ENCODE measurements around the gene FADS2. TPM values are rescaled to one million over a fixed set of nuclear protein-coding genes. Genes with fewer than 3 reads are reported as not detected.

The FADS2 gene
- total and polyA plus RNA-seq, 2 donors: 11.2 to 39.5 TPM

DNA sequence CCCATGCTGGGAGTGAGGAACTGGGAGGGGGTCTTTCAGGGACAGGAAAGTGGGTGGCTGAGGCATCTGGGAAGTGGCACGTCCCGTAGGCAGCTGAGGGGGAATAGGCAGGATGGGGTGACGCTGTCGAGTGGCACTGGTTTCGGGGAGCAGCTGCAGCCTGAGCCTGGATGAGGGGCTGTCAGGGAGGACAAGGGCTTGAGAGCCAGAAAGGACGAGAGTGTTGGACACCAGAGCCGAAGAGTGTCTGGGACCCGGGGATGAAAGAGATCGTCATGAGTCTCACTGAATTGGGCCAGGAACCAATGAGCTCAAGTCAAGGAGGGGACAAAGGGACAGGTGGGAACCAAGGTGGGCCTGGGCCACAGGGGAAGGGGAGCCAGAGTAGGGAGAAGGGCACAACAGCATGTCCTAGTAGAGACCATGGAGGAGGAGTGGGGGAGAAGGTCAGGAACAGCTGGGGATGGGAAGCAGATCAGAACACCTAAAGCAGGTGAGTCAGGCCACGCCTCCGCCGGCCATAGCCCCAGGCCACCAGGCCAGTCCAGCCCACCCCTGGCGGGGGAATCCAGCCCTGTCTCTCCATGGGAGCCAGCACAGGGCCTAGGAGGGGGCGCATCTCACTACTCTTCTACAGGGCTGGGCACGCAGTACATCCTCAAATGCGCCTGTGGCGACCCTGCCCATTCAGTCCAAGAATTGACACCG is 85.0 kb downstream of the FADS2 start:
- DNase-seq (ENCODE audit: low read depth in 6 of 9, low spot score in 9 of 9): no peak
- Histone ChIP-seq H3K9me3 (ENCODE audit: control insufficient read depth in 2 of 2, insufficient read depth in 1 of 2, low read length in 1 of 2) (no peaks in the 10 kb centered on the region), H3K36me3 (ENCODE audit: control insufficient read depth in 2 of 2, insufficient read depth in 2 of 2, low read length in 1 of 2) (no peaks in the 10 kb centered on the region), H3K27me3 (ENCODE audit: control insufficient read depth in 2 of 2, insufficient read depth in 1 of 2, low read length in 1 of 2) (peaks cover 29 to 49% of the 10 kb centered on the region in 2 donors), H3K27ac (ENCODE audit: low read depth in 1 of 2, low read length in 1 of 2) (no peak overlapping the region), H3K4me1 (ENCODE audit: control insufficient read depth in 2 of 2, insufficient read depth in 2 of 2, low read length in 2 of 2) (peaks cover 0 to 13% of the 10 kb centered on the region in 2 donors), H3K4me3 (ENCODE audit: low read length in 2 of 2) (no peak overlapping the region)
- 96% methylated on average over 18 of the region's 18 CpGs for WGBS

DNA sequence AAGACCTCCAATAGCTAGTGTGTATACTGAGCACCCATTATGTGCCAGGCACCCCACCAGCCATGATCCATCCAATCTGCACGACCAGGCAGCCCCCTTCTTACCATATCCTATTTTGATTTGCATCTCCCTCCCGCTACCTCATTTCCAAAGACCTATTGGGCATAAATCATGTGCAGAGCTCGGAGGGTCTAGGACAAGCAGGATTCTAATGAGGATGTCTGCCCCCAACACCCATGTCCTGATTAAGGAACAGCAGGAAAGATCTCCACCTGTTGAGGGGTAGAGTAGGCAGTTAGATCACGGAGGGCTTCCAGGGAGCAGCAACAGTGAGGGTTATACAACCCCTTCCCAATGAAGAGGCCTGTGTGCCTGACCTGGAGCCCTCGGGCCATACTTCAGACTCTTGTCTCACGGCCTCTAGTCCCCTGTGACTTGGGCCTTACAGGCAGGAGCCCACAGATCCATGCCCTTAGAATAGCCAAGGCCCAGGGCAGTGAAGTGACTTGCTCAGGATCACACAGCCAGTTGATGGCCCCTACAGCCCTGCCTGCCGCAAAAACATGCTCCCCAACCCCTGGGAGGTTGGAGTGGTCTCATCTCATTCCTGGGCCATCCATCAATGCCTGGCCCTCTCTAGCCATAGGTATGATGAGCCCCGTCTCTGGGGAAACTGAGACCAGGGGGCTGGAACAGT is 85.7 kb downstream of the FADS2 start:
- H3K27ac ChIP-seq (ENCODE audit: low read depth in 1 of 2, low read length in 1 of 2): no peak overlapping the region
- peaks cover 0 to 10% of the 10 kb centered on the region in 2 donors for H3K4me1 ChIP-seq (ENCODE audit: control insufficient read depth in 2 of 2, insufficient read depth in 2 of 2, low read length in 2 of 2)
- H3K27me3 ChIP-seq (ENCODE audit: control insufficient read depth in 2 of 2, insufficient read depth in 1 of 2, low read length in 1 of 2): peaks cover 34 to 56% of the 10 kb centered on the region in 2 donors
- H3K4me3 ChIP-seq (ENCODE audit: low read length in 2 of 2): no peak overlapping the region
- no peaks in the 10 kb centered on the region for H3K36me3 ChIP-seq (ENCODE audit: control insufficient read depth in 2 of 2, insufficient read depth in 2 of 2, low read length in 1 of 2)
- no peak for DNase-seq (ENCODE audit: low read depth in 6 of 9, low spot score in 9 of 9)
- H3K9me3 ChIP-seq (ENCODE audit: control insufficient read depth in 2 of 2, insufficient read depth in 1 of 2, low read length in 1 of 2): no peaks in the 10 kb centered on the region
- 92% methylated on average over 8 of the region's 8 CpGs for WGBS

DNA sequence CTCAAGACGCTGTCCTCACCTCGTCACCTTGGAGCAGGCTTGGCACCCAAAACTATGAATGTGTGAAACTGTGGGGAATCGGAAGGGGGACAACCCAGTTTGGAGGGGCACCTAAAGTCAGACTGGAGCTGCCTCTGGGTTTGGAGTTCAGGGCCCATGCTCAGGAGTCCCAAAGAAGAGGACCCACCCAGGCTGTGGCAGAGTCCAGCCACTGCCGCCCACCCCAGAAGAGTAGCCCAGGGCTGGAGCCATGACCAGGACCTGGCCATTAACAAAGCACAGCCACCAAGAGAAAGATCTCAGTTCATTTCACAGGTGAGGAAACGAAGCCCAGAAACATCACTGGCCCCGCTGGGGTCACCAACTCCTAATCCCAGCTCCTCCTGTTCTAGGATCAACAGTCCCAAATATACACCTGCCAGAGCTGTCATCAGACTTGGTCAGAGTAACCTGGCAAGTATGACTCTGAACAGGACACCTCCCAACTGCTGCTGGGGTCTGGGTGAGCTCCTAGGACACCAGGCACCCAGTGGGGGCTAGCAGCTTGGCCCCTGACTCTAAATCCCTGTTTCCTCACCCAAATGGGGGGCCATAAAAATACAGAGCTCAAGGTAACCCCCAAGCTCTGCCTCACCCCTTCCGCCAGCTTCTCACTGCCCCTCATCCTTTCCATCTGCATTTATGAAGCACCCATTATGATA is 86.5 kb downstream of the FADS2 start:
- Histone ChIP-seq H3K4me1 (ENCODE audit: control insufficient read depth in 2 of 2, insufficient read depth in 2 of 2, low read length in 2 of 2) (peaks cover 0 to 4% of the 10 kb centered on the region in 2 donors), H3K9me3 (ENCODE audit: control insufficient read depth in 2 of 2, insufficient read depth in 1 of 2, low read length in 1 of 2) (no peaks in the 10 kb centered on the region), H3K27ac (ENCODE audit: low read depth in 1 of 2, low read length in 1 of 2) (no peak overlapping the region), H3K36me3 (ENCODE audit: control insufficient read depth in 2 of 2, insufficient read depth in 2 of 2, low read length in 1 of 2) (no peaks in the 10 kb centered on the region), H3K27me3 (ENCODE audit: control insufficient read depth in 2 of 2, insufficient read depth in 1 of 2, low read length in 1 of 2) (peaks cover 39 to 63% of the 10 kb centered on the region in 2 donors), H3K4me3 (ENCODE audit: low read length in 2 of 2) (no peak overlapping the region)
- WGBS: 97% methylated on average over 7 of the region's 7 CpGs
- DNase-seq (ENCODE audit: low read depth in 6 of 9, low spot score in 9 of 9): no peak

DNA sequence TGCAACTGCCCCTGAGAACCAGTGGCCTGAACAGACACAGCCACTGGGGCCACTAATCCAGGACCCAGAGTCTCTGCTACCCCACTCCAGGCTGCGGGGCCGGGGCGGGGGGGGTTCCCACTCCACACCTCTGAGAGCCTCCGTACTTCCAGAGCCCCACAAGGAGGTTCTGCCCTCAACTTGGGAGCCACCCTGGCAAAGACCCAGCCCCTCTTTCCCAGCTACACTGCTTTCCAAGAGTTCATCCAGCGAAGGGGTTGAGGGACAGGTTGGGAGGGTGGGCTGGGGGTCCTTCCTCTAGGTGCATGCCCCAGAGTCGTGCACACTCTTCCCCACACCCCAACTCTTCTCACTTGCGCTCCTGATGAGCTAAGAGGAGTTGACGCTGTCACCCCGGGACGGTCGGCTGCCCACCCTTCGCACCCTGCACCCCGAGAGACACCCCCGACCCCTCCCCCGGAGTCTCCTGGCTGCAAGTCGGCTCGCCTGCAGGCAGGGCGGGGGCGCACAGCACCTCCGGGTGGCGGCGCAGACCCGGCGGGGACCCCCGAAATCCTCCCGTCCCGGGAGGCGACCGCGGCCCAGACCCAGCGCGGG is 88.7 kb downstream of the FADS2 start:
- Histone ChIP-seq H3K4me3 (ENCODE audit: low read length in 2 of 2) (peak overlapping the region; percentile 20 to 45), H3K4me1 (ENCODE audit: control insufficient read depth in 2 of 2, insufficient read depth in 2 of 2, low read length in 2 of 2) (no peaks in the 10 kb centered on the region), H3K36me3 (ENCODE audit: control insufficient read depth in 2 of 2, insufficient read depth in 2 of 2, low read length in 1 of 2) (no peaks in the 10 kb centered on the region), H3K27ac (ENCODE audit: low read depth in 1 of 2, low read length in 1 of 2) (no peak overlapping the region), H3K9me3 (ENCODE audit: control insufficient read depth in 2 of 2, insufficient read depth in 1 of 2, low read length in 1 of 2) (no peaks in the 10 kb centered on the region), H3K27me3 (ENCODE audit: control insufficient read depth in 2 of 2, insufficient read depth in 1 of 2, low read length in 1 of 2) (peaks cover 41 to 79% of the 10 kb centered on the region in 2 donors)
- no peak for DNase-seq (ENCODE audit: low read depth in 6 of 9, low spot score in 9 of 9)
- 8% methylated on average over 32 of the region's 32 CpGs for WGBS

Other genes starting within 250 kb of the FADS2 start
- 0.14 TPM for gene SYT7, start 247.2 kb upstream of the FADS2 start, total RNA-seq
- 1.3 TPM for gene SYT7, start 247.2 kb upstream of the FADS2 start, polyA plus RNA-seq
- 0.14 TPM for gene DAGLA, start 147.9 kb upstream of the FADS2 start, total RNA-seq
- 0.43 TPM for gene DAGLA, start 147.9 kb upstream of the FADS2 start, polyA plus RNA-seq
- gene MYRF, start 75.7 kb upstream of the FADS2 start, total RNA-seq: 0.09 TPM
- 0.62 TPM for gene MYRF, start 75.7 kb upstream of the FADS2 start, polyA plus RNA-seq
- gene TMEM258, start 35.7 kb upstream of the FADS2 start, total RNA-seq: 161 TPM
- 148 TPM for gene TMEM258, start 35.7 kb upstream of the FADS2 start, polyA plus RNA-seq
- gene FEN1, start 35.4 kb upstream of the FADS2 start, total RNA-seq: 84.1 TPM
- 10.0 TPM for gene FEN1, start 35.4 kb upstream of the FADS2 start, polyA plus RNA-seq
- gene FADS1, start 11.3 kb upstream of the FADS2 start, total RNA-seq: 12.9 TPM
- 4.4 TPM for gene FADS1, start 11.3 kb upstream of the FADS2 start, polyA plus RNA-seq
- 4.7 TPM for gene FADS3, start 63.2 kb downstream of the FADS2 start, total RNA-seq
- gene FADS3, start 63.2 kb downstream of the FADS2 start, polyA plus RNA-seq: 19.3 TPM
- 3.6 TPM for gene RAB3IL1, start 89.3 kb downstream of the FADS2 start, total RNA-seq
- gene RAB3IL1, start 89.3 kb downstream of the FADS2 start, polyA plus RNA-seq: 14.2 TPM
- gene BEST1, start 122.1 kb downstream of the FADS2 start, total RNA-seq: 0.47 TPM
- gene BEST1, start 122.1 kb downstream of the FADS2 start, polyA plus RNA-seq: 3.3 TPM
- gene FTH1, start 139.3 kb downstream of the FADS2 start, total RNA-seq: 326 TPM
- 3,415 TPM for gene FTH1, start 139.3 kb downstream of the FADS2 start, polyA plus RNA-seq

All from thymus (tissue), 11 donors.